Vagina (tissue), 2 donors: ENCODE measurements around the gene HSPA1B.

Source experiments
- POLR2A ChIP-seq, 2 donors: fragments of 450-650 bp; IDR thresholded peaks; one replicate each; pipeline ENCODE4 v1.6.1; 2017; ENCODE audit warnings: antibody characterized with exemption in 2 of 2, mild to moderate bottlenecking in 2 of 2, moderate library complexity in 2 of 2
- POLR2AphosphoS5 ChIP-seq, 2 donors: sonication (generic); formaldehyde crosslinking; IDR thresholded peaks; one replicate each; pipeline ENCODE4 v1.9.0; 2017; ENCODE audit warnings: antibody characterized with exemption in 2 of 2, mild to moderate bottlenecking in 2 of 2, low read depth in 1 of 2; ENCODE audit not compliant: insufficient read depth in 1 of 2

GRCh38 chr6:31837369-31838113 lies 10.0 kb downstream of the HSPA1B start:
- TF ChIP-seq POLR2AphosphoS5 (IDR thresholded peaks at IDR 0.05; ENCODE audit: insufficient read depth in 1 of 2, low read depth in 1 of 2): no peak
- no peak for TF ChIP-seq POLR2A (IDR thresholded peaks at IDR 0.05)
